GM10266 (cell line): ENCODE measurements around the gene MAB21L4.

Source experiments
- DNase-seq: peaks from one replicate; pipeline ENCODE4 v3.0.0; 2012; ENCODE audit errors: extremely low spot score
- CTCF ChIP-seq: IDR thresholded peaks from 2 replicates; pipeline ENCODE4 v1.5.1; 2012; ENCODE audit warnings: mild to moderate bottlenecking, low read depth; ENCODE audit not compliant: control insufficient read depth, insufficient read depth; ENCODE audit errors: missing control alignments

The MAB21L4 gene

GRCh38 chr2:240889601-240890560, 6.1 kb downstream of the MAB21L4 start:
- DNase-seq: no peak
- no peak for TF ChIP-seq CTCF

GRCh38 chr2:240888890-240889573, 6.9 kb downstream of the MAB21L4 start:
- DNase-seq: no peak
- TF ChIP-seq CTCF: no peak

- no peak for TF ChIP-seq CTCF
- no peak for DNase-seq
Observed at GRCh38 chr2:240888130-240888889, 7.6 kb downstream of the MAB21L4 start.

- no peak for TF ChIP-seq CTCF
- no peak for DNase-seq
Observed at GRCh38 chr2:240887631-240888030, 8.3 kb downstream of the MAB21L4 start.

- no peak for TF ChIP-seq CTCF
- DNase-seq: no peak
Observed at GRCh38 chr2:240886678-240887609, 9.0 kb downstream of the MAB21L4 start.

- no peak for TF ChIP-seq CTCF
- no peak for DNase-seq
Observed at GRCh38 chr2:240886023-240886565, 9.9 kb downstream of the MAB21L4 start.
